ENCODE results near the gene RUNDC3A.

RUNDC3A gene
- total RNA-seq: 0 to 0.36 (median 0) reads per million in 4 experiments

- peak; percentile 81 for DNase-seq
Measured at GRCh38 chr17:44308320-44308818, at the start of gene RUNDC3A. Gene RUNDC3A, plus strand, starts transcription at chr17:44308601. Its CDS starts 232 bp downstream, at chr17:44308833.

- DNase-seq: no peak
Measured at GRCh38 chr17:44258811-44259351, 49.5 kb upstream of the RUNDC3A start.

DNA sequence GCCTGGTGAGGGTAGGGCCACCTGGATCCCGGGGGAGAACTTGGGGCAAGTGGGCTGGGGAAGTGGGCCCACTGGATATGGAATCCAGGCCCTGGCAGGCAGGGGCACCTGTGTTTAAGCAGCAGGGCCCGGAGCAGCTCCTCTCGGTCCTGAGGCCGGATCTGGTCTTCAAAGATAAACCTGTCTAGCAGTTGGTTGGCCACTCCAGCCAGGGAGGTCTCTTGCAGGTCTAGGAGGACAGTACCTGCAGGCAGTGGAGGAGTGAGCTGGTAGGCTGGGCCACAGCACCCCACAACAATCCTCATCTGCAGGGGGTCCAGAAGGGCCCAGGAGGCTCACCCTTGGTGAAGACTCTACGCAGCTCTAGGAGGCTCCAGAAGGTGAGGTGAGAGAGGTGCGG, 48.1 kb upstream of the RUNDC3A start:
- DNase-seq: no peak

DNA sequence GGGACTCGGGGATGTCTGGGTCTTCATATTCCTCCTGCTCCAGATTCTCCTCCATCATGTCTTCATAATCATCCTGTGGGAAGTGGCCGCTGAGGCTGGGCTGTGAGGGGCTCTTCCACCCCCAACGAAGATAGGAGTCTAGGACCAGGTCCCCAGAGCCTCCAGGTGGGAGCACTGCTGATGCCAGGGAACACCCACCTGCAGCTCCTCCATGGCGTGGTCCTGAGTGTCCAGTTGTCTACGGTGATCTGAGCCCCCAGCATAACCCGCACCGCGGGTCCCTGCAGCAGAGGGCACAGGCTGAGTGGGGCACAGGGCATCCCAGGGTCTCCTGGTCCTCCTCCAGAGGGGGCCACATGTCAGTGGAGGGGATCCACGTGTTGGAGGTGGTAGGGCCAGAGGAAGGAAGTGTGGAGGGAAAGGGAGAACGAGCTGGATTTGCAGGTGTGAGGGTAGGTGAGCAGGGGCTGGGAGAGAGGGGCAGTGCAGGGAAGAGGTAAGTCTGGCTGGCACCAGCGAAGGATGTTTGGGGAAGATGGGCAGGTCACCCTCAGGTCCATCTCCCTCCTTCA, 45.7 kb upstream of the RUNDC3A start:
- no peak for DNase-seq

DNA sequence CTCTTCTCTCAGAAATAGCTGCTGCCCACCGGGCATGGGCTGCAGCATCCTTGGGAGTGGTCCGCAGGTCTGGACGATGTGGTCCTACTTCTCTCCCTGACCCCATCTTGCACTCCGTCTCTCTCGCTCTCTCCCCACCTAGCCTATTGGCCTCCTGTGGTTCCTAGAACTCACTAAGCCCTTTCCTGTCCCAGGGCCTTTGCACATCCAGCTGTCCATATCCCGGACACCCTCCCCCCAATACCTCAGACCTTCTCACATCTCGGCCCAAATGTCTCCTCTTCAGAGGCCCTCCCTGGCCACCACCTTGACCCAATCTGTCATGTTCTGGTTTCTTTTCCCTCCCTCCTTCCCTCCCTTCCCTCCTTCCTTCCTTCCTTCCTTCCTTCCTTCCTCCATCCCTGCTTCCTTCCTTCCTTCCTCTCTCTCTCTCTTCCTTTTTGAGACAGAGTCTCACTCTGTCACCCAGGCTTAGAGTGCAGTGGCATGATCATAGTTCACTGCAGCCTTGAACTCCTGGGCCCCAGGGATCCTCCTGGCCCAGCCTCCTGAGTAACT, 45.0 kb upstream of the RUNDC3A start:
- no peak for DNase-seq

GRCh38 chr17:44266402-44267164, 41.8 kb upstream of the RUNDC3A start:
- DNase-seq: no peak

GRCh38 chr17:44267165-44267455, 41.3 kb upstream of the RUNDC3A start:
- DNase-seq: no peak

DNA sequence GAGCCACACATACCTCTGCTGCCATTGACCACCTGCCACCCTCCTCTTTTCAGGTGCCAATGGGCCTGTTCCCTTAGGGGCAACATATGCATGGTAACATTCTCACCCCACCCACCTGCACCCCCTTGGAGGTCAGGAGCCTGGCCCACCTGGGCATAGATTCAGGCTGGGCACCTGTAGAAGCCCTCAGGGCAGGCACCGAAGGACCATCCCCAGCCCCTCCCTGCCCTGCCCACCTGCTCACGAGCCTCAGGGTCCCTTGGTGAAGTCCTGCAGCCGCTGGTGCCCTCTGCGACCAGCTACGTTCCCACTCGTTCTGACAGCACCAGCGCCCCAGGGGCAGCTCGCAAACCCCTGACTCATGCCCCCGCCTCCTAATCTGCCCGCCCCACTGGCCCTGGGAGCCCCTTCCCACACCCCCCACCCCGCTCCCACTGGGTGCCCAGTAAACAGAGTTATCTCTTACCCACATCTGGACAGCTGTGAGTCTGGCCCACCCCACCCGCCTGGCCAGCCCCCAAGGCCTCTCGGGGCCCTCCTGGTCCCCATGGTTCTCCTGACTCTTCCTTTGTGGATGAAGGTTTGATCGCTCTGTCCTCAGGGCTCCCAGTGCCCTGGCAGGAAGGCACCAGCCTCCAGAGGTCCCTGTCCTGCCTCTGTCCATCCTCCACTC, 40.4 kb upstream of the RUNDC3A start, which contains the start of gene SLC4A1:
Gene SLC4A1 (minus strand): TSS at position 318 of the 673 bp plus-strand sequence. CDS start 5,269 bp downstream, outside the sequence.
- no peak for DNase-seq

GRCh38 chr17:44268709-44269534, 39.5 kb upstream of the RUNDC3A start:
- DNase-seq: no peak

GRCh38 chr17:44269535-44270240, 38.7 kb upstream of the RUNDC3A start:
- no peak for DNase-seq

DNA sequence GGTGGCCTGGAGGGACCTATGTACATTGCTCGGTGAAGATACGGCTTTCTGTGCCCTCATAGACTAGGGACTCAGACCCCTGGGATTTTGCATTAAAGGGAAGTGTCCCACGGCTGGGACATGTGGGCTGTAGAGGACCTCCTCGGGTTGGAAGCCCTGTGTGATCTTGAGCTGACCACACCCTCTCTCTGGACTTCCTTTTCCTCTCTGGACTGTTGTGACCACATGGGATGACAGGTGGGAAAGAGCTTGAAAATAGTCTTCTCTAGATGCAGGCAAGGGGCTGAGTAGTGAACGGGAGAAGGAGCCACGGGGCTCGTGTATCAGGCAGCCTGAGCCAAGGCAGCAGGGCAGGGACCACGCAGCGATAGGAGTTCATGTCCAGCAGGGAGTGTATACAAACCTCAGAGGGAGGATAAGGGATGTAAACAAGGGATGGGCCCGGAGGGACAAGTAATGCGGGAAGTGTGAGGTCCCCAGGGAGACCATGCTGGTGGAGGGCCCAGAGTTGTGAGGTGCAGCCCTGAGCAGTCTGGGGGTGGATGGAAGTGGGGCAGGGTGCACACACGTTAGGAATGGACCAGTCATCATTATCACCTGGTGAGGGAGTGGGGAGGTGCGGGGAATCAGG, 36.0 kb upstream of the RUNDC3A start:
- DNase-seq: no peak

- DNase-seq: no peak
Measured at GRCh38 chr17:44272954-44273353, 35.4 kb upstream of the RUNDC3A start.

GRCh38 chr17:44273607-44274006, 34.8 kb upstream of the RUNDC3A start:
- no peak for DNase-seq

GRCh38 chr17:44277976-44278375, 30.4 kb upstream of the RUNDC3A start:
- no peak for DNase-seq

DNA sequence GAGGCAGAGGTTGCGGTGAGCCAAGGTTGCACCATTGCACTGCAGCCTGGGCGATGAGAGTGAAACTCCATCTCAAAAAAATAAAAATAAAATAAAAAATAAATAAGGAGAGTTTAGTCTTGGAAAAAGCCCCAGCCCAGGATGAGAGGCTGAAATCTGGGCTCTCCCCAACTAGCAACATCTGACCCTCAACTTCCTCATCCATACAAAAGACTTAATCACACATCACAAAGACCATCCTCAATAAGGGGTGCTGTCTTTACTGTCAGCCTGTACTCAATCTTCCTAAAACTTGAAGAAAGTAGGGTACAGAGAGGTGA, 29.1 kb upstream of the RUNDC3A start:
- DNase-seq: no peak

- DNase-seq: no peak
Measured at GRCh38 chr17:44279666-44280391, 28.6 kb upstream of the RUNDC3A start.

GRCh38 chr17:44280392-44280937, 27.9 kb upstream of the RUNDC3A start:
- DNase-seq: no peak

DNA sequence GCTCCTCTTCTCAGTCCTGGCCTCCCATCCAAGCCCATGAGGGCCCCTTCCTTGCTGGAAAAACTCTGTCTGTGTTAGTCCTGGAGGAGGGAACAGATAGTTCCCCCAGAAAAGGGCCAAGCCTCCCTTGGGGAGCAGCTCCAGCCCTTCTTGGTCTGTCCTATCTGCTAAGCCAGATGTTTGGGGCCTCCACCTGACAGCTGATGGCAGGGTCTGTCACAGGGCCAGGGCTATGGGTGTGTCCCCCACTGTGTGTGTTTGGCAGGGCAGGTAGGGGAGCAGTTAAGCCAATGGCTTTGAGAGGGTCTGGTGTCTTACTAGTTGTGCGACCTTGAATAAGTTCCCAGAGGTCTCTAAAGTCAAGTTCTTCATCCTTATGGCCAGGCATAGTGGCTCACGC, 26.8 kb upstream of the RUNDC3A start:
- DNase-seq: no peak

DNA sequence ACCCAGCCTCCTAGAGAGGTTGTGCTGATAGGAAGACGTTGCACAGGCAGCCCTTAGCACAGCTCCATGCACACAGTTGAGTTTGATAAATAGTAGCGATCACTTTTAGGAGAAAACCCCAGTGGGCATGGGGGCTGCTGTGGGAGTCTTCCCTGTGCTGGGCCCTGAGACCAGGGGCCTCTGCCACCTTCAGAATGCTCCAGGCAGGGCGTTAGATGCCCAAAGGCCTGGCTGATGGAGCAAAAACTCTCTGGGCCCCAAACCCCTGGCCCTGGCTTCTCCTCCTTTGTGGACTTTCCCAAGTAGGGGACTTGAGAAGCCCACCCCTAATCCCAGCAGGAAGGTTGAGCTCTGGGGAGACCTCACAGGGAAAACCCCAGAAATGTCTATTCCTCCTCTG, 26.1 kb upstream of the RUNDC3A start:
- no peak for DNase-seq

GRCh38 chr17:44283344-44284023, 24.9 kb upstream of the RUNDC3A start:
- no peak for DNase-seq

Data from effector CD8-positive, alpha-beta T cell (primary cell).